Measurements from ENCODE around the gene JAKMIP1.

DNA sequence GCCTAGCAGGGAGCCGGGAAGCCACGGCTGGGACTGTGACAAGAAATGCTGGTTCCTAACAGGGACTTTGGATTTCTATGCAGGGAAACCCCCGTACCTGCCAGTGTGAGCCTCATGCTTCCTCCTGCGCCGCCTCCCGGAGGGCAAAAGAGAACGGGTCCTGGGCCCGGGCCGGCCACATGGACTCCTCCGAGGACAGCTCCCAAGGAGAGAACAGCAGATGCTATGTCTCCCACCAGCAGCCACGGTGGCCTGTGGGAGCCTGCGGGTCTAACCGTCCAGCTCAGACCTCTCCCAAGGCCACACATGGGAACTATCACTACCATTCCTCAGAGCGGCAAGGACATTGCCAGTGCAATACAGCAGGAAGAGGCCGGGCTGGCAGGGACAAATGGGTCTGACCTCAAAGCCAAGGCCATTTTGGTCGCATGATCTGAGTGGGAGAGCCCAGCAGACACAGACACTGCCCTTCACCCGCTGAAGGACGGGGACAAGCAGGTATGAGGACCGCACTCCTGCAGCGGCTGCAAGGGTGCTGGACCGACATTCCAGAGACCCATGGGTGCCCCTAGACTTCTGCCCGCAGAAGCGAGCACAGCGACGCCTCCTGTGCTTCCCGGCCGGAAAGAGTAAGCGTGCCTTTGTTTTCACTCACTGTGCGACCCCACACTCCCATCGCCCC, 177.6 kb downstream of the JAKMIP1 start:
- TF ChIP-seq, protein P1, sequence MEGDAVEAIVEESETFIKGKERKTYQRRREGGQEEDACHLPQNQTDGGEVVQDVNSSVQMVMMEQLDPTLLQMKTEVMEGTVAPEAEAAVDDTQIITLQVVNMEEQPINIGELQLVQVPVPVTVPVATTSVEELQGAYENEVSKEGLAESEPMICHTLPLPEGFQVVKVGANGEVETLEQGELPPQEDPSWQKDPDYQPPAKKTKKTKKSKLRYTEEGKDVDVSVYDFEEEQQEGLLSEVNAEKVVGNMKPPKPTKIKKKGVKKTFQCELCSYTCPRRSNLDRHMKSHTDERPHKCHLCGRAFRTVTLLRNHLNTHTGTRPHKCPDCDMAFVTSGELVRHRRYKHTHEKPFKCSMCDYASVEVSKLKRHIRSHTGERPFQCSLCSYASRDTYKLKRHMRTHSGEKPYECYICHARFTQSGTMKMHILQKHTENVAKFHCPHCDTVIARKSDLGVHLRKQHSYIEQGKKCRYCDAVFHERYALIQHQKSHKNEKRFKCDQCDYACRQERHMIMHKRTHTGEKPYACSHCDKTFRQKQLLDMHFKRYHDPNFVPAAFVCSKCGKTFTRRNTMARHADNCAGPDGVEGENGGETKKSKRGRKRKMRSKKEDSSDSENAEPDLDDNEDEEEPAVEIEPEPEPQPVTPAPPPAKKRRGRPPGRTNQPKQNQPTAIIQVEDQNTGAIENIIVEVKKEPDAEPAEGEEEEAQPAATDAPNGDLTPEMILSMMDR (IDR thresholded peaks at IDR 0.05; ENCODE audit: low read depth, low read length, poor library complexity, severe bottlenecking), result no peak
- TF ChIP-seq EZH2phosphoT487 (IDR thresholded peaks at IDR 0.05; ENCODE audit: borderline replicate concordance, low read length), result no peak
